Non-pigmented ciliary epithelial cell (primary cell): ENCODE measurements around the gene AKR7A3.
"Not testable (repeated sequence)": the region's sequence is repeated elsewhere in the genome, so short reads cannot be mapped to it uniquely, and the experiment has no call there.

Experiments
- DNase-seq: peaks from one replicate; pipeline ENCODE4 v3.0.0-alpha.2; 2010; ENCODE audit warnings: low read depth

The AKR7A3 gene

GRCh38 chr1:19288324-19289241 is at the start of gene AKR7A3:
Gene AKR7A3 (minus strand): TSS chr1:19288770. CDS start chr1:19288709, 61 bp downstream.
- not testable (repeated sequence) for DNase-seq

- DNase-seq, result no peak
Observed at GRCh38 chr1:19338323-19338762, 49.8 kb upstream of the AKR7A3 start.

GRCh38 chr1:19337289-19337688 is 48.7 kb upstream of the AKR7A3 start:
- DNase-seq, result no peak

DNA sequence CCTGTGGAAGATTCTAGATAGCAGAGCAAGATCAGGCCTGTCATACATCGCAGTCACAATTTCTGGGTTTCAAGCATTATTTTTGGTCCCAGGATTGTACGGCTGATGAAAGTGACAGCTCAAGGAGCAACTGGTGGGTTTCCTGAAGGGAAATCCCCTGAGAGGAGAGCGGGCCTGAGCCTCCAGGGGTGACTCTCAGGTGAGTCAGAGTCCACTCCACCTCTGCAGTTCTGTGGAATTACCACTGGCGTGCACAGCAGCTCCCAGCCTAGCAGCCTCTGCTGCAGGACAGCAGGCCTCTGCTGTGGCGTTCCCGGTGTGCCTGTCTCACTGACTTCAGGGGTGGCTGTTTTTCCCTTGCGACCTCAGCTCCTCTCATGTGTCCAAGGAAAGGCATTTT is 48.0 kb upstream of the AKR7A3 start:
- no peak for DNase-seq

DNA sequence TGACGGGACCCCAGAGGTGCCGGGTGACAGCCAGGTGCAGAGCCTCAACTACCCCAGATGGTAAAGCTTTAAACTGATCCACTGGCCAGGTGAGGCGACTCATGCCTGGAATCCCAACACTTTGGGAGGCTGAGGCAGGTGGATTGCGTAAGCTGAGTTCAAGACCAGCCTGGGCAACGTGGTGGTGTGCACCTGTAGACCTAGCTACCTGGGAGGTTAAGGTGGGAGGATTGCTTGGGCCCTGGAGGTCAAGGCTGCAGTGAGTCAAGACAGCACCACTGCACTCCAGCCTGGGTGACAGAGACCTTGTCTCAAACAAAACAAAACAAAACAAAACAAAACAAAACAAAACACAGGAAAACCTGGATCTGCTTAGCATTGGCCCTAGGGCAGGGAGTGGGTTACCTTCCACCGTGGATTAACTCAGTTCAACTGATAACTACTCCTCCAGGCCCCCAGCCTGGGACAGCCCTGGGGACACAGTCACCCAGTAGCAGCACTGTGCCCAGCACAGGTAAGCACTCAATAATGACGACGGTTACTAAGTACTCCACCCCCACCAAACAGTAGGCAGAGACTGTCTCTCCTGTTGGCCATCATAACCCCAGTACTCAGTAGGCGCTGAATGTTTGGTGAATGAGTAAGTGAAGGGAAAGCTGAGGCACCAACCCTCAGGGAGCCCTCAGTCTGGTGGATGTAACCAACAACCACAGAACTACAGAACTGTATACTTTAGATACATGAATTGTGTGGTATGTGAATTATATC is 45.2 kb upstream of the AKR7A3 start:
- DNase-seq, result no peak

DNA sequence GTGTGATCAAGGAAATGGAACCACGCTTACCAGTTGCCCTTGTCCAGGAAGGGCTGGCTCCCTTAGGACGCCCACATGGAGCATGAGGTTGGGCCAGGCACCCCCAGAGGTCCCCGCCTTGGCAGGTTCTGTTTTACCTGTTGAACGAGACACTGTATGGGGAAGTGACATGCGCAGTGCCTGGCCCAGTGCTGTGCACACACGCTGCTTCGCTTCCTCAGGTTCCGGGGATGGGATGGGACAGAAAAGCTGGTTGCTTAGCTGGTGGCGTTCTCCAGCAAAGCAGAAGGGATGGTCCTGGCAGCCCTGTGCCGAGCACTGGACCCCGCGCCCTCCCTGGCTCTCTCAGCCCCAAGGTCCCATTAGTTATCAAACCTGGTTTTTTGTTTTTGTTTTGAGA is 44.3 kb upstream of the AKR7A3 start:
- no peak for DNase-seq

DNA sequence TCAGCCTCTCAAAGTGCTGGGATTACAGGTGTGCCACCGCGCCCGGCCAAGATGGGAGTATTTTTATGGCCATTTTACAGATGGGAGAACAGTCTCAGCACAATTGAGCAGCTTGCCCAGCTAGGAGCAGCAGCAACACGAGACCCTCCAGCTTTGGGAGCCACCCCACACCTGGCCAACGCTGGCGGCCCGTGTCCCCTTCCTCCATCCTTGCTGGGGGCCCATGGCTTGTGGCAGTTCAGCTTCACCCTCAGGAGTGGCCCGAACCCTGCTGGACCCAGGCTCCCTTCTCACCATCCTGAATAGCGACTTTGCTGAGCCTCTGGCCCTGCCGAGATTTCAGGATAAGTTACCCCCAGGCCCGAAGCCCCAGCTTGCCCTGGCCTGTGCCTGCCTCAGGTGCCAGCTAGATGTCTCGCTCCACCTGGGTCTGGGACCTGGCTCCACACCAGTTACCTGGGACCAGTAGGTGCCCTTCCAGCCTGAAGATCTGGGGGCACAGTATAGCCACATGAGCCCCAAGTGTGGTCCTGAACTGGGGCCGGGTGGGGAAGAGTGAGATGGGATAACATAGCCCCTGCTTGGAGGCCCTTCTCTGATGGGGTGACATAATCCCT is 42.8 kb upstream of the AKR7A3 start:
- no peak for DNase-seq

- DNase-seq, result no peak
Observed at GRCh38 chr1:19330449-19331135, 42.0 kb upstream of the AKR7A3 start.

DNA sequence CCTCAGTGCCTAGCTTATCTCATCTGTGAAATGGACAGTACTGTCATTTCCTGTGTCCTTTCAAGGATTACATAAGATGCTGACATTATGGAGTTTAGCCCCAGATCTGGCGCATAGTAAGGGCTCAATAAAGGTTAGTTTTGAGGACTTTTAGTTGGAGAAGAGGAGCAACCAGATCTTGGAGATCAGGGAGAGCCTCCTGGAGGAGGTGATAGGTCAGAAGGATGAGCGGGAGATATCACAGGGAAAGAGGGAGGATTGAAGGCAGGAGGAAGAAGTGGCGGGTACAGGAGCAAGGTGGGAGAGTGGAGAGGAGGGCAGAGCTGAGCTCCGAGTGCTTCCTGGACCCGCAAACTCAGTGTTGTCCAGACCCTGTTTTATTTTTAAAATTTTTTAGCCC is 41.0 kb upstream of the AKR7A3 start:
- no peak for DNase-seq

GRCh38 chr1:19329188-19329587 is 40.6 kb upstream of the AKR7A3 start:
- no peak for DNase-seq

- DNase-seq, result no peak
Observed at GRCh38 chr1:19328486-19328885, 39.9 kb upstream of the AKR7A3 start.

GRCh38 chr1:19327736-19328135 is 39.2 kb upstream of the AKR7A3 start:
- no peak for DNase-seq

DNA sequence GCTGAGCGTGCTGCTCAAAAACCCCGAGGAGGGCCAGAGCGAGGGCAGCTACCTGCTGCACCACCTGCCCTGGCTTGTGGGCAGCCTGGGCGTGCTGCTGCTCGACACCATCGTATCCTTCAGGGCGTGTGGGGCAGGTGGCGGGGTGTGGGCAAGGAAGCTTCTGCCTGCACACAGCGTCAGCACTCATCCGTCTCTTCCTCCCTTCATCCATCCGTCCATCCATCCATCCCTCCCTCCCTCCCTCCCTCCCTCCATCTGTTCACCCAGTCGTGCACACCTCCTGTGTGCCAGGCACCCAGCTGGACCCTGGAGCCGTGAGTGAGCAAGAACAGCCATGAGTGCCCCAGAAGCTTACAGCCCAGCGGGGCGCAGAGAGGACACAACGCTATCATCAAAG is 38.7 kb upstream of the AKR7A3 start:
- DNase-seq, result no peak

- DNase-seq, result no peak
Observed at GRCh38 chr1:19326748-19327065, 38.1 kb upstream of the AKR7A3 start.

DNA sequence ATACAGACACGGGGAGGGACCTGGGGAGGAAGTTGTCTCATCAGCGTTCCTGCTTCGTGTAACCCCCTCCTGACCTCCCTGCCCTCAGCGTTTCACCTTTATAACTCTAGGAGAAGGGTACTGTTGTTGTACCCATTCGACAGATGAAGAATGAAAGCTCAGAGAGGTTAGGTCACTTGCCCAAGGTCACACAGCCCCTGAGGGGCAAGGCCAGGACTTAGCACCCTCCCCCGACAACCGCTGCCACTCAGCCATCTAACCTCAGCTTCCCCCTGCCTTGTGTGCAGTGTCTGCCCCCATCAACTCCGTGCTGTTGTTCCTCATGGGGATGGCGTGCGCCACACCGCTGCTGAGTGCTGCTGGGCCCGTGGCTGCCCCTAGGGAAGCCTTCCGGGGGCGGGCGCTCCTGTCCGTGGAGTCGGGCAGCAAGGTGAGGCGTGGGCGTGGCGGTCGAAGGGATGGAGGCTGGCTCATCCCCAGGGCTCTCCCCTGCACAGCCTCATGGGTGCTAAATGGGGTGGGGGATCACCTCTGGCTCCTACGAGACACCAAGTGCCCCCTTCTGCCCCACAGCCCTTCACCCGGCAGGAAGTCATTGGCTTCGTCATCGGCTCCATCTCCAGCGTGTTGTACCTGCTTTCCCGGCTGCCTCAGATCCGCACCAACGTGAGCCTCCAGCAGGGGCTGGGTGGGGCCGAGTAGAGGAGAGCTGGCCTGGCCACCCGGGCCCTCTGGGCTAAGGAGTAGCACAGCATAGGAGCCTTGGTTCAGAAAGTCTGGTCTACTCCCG is 37.6 kb upstream of the AKR7A3 start:
- DNase-seq, result no peak

DNA sequence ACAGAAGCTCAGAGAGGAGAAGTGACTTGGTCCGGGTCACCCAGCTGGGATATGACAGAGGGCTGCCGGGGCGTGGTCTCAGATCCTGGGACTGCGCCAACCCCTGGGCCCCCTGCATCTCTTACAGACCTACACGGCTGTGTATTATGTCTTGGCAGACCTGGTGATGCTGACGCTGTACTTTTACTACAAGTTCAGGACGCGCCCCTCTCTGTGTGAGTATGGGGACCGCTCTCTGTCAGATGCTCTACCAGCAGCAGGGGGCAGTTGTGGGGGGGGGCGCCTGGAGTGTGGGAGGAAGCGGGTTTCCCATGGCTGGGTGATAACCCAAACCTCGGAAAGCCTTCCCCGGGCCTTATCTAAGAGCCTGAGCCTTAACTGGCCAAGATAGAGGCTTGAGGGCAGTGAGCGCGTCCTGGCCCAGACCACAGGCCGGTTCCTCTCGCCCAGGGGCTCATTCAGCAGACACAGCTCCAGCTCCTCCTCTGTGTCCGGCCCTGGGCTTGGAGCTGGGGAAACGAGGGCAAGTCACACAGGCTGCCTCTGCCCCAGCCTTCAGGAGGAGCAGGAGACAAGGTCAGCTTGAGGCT is 36.9 kb upstream of the AKR7A3 start:
- DNase-seq, result no peak

DNA sequence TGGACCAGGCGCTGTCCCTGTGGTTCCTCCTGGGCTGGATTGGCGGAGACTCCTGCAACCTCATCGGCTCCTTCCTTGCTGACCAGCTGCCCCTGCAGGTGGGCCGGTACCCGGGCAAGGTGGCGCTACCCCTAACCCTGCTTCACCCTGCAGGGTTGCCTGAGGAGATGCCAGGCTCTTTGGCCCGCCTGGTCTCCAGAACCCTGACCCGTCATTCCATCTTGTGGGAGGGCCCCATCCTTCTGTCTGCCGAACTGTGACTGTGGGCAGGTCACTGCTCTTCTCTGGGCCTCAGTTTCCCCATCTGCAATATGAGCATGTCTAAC is 36.1 kb upstream of the AKR7A3 start:
- no peak for DNase-seq

DNA sequence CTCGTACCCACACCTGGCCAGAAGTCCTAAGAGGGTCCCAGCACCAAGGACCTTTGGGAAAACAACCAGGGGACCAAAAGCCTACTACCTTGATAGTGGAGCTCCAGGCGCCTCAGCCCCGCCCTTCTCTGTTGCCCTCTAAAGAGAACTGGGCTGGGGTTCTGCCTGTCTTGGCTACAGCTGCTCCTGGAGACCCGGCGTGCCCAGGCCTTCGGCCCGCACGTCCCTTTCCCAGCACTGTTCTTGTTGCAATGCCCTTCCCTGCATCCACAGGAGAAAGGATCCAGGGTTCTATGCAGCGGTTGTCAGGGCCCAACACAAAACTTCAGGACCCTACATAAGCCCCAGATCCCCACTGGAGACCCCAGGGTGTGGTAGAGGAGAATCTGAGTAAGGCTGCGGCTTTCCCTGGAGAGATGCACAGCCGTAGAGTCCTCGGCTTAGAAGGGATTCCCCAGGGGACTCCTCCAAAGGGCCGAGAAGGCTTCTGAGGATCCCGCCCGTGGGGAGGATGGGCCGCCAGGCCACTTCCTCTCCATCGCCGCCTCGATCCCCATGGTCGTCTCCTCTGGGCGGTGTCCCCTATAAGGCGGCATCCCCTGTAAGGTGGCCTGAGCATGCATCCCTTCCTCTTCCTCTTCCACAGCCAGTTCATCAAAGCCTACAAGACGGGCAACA is 35.6 kb upstream of the AKR7A3 start:
- DNase-seq, result no peak

GRCh38 chr1:19322481-19322880 is 33.9 kb upstream of the AKR7A3 start:
- DNase-seq, result no peak

DNA sequence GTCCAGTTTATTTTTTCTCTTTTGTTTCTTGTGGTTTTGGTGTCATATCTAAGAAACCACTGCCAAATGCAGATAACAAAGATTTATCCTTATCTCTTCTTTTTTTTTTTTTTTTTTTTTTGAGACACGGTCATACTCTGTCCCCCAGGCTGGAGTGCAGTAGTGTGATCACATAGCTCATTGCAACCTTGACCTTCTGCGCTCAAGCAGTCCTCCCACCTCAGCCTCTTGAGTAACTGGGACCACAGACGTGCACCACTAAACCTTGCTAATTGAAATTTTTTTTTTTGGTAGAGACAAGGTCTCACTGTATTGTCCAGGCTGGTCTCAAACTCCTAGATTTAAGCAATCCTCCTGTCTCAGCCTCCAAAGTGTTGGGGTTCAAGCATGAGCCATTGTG is 32.5 kb upstream of the AKR7A3 start:
- DNase-seq, result no peak

- no peak for DNase-seq
Observed at GRCh38 chr1:19319196-19319595, 30.6 kb upstream of the AKR7A3 start.
